ENCODE results near the gene PVRIG.
"Not testable (repeated sequence)": the region's sequence is repeated elsewhere in the genome, so short reads cannot be mapped to it uniquely, and the experiment has no call there.

Gene PVRIG

DNA sequence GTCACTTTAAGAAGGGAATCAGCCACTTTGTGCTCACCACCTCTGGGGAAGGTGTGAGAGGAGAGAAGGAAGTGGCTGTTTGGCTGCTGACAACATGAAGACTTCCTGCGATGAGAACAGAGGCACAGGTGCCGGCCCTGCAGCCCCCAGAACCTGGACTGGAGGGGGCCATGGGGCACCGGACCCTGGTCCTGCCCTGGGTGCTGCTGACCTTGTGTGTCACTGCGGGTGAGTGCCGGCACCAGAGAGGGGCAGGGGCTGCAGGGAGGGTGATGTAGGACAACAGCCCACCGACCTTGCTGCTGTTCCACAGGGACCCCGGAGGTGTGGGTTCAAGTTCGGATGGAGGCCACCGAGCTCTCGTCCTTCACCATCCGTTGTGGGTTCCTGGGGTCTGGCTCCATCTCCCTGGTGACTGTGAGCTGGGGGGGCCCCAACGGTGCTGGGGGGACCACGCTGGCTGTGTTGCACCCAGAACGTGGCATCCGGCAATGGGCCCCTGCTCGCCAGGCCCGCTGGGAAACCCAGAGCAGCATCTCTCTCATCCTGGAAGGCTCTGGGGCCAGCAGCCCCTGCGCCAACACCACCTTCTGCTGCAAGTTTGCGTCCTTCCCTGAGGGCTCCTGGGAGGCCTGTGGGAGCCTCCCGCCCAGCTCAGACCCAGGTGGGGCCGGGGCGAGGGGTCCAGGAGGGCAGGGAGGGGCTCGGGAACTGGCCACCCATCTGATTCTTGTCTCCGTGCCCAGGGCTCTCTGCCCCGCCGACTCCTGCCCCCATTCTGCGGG, at the start of gene PVRIG:
Gene PVRIG (plus strand): TSS at position 149 of the 785 bp plus-strand sequence. CDS start 22 bp downstream, at position 171.
- intact Hi-C loops (cut with DNase I): loop anchor here (10.0 kb wide), 1 partner anchor 85 kb away; no protein-coding TSS in a partner anchor
- peak in 1 of 10 donors; percentile 80 for DNase-seq

- no peak for DNase-seq
- intact Hi-C loops (cut with DNase I): no loop called here
These were observed 49.5 kb upstream of the PVRIG start for GRCh38 chr7:100170101-100170897.

- DNase-seq: no peak
- intact Hi-C loops (cut with DNase I): no loop called here
These were observed 48.6 kb upstream of the PVRIG start for GRCh38 chr7:100171087-100171681.

DNA sequence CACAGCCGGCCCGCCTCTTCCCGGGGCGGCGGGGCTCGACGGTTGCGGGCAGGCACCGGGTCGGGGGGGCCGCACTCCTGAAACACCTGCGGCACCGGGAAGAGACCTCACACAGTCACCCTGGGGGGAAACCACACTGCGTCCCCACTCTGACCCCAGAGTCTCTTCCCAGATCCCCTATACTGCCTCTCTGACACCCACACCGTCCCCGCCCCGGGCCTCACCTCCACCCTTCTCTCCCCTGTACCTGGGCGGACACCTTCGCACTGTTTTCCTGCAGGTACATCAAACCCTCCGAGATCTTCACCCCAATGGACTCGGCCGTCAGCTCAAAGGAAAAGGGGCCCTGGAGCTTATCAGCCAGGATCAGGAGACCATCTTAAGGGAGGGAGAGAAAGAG, 47.9 kb upstream of the PVRIG start:
- intact Hi-C loops (cut with DNase I): no loop called here
- peak in 1 of 10 donors; percentile 62 for DNase-seq

- no peak for DNase-seq
- intact Hi-C loops (cut with DNase I): no loop called here
These were observed 45.8 kb upstream of the PVRIG start for GRCh38 chr7:100173806-100174495.

DNA sequence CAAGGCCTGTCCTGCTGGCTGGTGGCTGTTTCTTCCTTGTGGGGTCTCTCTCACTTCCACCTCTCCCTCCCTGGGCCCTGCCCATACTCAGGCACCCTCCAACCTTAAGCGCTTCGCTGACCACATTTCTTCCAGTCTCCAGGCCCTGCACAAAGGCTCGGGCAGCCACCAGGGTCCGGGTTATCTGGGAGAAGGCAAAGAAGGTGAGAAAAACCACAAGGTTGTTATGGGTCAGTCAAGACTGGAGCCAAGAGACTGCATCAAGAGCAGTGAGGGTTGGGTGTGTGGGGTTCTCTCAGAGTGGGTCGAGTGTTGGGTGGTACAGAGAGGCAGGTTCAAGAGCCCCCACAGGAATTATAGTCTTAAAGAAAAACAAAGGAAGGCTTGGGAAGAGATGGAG, 45.2 kb upstream of the PVRIG start:
- peak in 1 of 10 donors; percentile 42 for DNase-seq
- intact Hi-C loops (cut with DNase I): no loop called here

GRCh38 chr7:100175296-100175935, 44.3 kb upstream of the PVRIG start:
- DNase-seq: no peak
- intact Hi-C loops (cut with DNase I): no loop called here

- intact Hi-C loops (cut with DNase I): no loop called here
- no peak for DNase-seq
These were observed 43.4 kb upstream of the PVRIG start for GRCh38 chr7:100176096-100177044.

GRCh38 chr7:100177045-100178001, 42.4 kb upstream of the PVRIG start, which contains the start of the genes GPC2 and STAG3:
TSS of gene GPC2 (minus strand) at chr7:100177381. CDS start at chr7:100177199, 182 bp downstream.
TSS of gene STAG3 (plus strand) at chr7:100177918. CDS start at chr7:100180557, 2,639 bp downstream.
- DNase-seq: peak; percentile 79 to 98 (median 90)
- intact Hi-C loops (cut with DNase I): no loop called here

GRCh38 chr7:100180084-100180483, 39.7 kb upstream of the PVRIG start:
- intact Hi-C loops (cut with DNase I): not testable (repeated sequence)

DNA sequence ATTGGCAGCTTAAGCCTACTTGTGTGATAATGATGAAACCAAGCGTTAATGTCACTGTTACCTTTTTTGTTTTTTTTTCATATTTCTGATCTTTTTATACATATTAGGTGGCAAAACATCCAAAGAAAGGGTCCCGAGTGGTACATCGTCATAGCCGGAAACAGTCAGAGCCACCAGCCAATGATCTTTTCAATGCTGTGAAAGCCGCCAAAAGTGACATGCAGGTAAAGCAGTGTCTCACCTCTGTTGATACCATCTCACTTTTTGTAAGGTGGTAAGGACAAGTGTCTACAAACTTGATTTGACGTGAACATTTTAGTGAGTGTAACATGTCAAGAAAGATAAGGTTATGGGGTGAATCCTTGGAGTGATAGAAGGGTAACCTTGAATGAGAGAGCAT, 37.1 kb upstream of the PVRIG start:
- DNase-seq; intact Hi-C loops (cut with DNase I): not testable (repeated sequence)

More at GRCh38 chr7:100180084-100180483, 39.7 kb upstream of the PVRIG start:
- DNase-seq: not testable (repeated sequence)

DNA sequence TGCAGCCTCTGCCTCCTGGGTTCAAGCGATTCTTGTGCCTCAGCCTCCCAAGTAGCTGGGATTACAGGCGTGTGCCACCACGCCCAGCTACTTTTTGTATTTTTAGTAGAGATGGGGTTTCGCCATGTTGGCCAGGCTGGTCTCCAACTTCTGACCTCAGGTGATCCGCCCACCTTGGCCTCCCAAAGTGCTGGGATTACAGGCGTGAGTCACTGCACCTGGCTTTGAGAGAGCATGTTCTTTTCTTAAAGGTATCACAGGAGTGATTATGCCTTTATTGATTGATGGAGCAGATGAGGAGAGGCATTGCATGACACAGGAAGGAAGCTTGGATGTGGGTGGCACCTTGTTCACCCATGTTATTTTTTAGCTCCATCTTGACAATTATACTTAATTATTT, 36.7 kb upstream of the PVRIG start:
- DNase-seq; intact Hi-C loops (cut with DNase I): not testable (repeated sequence)

- intact Hi-C loops (cut with DNase I): no loop called here
These were observed 34.0 kb upstream of the PVRIG start for GRCh38 chr7:100185726-100186125.

DNA sequence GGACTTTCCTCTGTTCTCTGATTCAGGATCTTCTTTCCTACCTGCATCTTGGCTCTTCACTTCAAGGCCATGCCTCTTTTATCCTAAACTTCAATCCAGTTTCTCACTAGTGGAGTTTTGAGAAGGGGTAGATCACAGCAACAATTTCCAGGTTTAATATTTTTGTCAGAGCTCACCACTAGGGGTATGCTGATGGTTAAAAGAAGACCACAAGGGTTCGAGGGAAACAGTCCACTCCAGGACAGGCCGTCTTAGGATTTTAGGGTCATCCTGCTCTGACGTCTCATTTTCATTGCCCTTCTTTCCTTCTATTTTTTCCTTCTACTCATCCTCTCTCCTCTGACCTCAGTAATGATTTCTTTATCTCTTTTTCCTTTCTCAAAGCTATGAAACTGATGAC, 30.7 kb upstream of the PVRIG start:
- no peak for DNase-seq
- intact Hi-C loops (cut with DNase I): no loop called here

More at GRCh38 chr7:100185726-100186125, 34.0 kb upstream of the PVRIG start:
- no peak for DNase-seq

GRCh38 chr7:100190048-100190711, 29.6 kb upstream of the PVRIG start:
- intact Hi-C loops (cut with DNase I): no loop called here

GRCh38 chr7:100191775-100192174, 28.0 kb upstream of the PVRIG start:
- intact Hi-C loops (cut with DNase I): no loop called here
- no peak for DNase-seq

More at GRCh38 chr7:100190048-100190711, 29.6 kb upstream of the PVRIG start:
- DNase-seq: no peak
